Measurements from ENCODE around the gene LRRC8E.

LRRC8E gene

DNA sequence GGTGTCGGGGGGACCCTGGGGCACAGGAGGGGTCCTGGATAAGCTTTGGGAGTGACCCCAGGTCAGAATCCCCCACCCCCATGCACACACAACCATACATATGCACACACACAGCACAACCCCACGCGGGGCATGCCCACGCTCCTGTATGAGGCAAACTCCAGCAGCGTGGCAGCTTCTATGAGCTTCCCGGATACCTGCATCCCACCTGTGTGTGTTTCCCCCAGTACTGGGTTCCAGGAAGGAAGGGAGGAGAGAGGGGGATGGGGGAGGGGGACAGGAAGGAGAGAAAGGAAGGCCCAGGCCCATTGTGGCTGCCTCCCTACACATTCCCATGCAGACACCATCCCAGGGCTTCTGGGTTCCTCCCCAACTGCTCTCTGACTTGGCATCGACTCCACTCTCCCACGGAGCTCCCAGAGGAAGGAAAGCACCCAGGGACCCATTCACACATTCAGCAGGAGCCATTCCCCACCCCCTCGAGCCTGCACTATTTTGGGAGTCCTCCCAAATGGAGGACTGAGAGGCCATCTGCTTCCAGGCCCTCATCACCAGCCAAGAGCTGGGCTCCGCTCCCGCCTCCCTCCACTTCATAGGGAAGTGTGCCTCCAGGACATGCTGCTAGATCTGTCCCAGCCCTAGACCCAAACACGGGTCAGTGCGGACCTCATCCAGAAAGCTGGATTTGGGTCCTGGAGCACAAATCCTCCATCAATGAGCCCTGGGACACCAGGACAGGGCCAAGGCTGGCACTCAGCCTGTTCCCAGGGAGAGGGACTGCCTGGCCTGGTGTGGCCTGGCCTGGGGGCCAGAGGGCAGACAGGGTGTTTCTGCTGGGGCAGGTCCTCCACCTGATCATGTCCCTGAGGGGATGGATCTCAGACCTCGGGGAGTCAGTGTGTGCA is 27.3 kb upstream of the LRRC8E start:
- H3K4me3 Mint-ChIP-seq, result peak overlapping the region; percentile 13
- peaks cover 16% of the 10 kb centered on the region for H3K4me1 Mint-ChIP-seq (ENCODE audit: low read depth)
- H3K9me3 Mint-ChIP-seq (ENCODE audit: low read depth), result no peaks in the 10 kb centered on the region
- no peaks in the 10 kb centered on the region for H3K36me3 Mint-ChIP-seq
- no peaks in the 10 kb centered on the region for H3K27me3 Mint-ChIP-seq
- no peak overlapping the region for H3K27ac Mint-ChIP-seq

DNA sequence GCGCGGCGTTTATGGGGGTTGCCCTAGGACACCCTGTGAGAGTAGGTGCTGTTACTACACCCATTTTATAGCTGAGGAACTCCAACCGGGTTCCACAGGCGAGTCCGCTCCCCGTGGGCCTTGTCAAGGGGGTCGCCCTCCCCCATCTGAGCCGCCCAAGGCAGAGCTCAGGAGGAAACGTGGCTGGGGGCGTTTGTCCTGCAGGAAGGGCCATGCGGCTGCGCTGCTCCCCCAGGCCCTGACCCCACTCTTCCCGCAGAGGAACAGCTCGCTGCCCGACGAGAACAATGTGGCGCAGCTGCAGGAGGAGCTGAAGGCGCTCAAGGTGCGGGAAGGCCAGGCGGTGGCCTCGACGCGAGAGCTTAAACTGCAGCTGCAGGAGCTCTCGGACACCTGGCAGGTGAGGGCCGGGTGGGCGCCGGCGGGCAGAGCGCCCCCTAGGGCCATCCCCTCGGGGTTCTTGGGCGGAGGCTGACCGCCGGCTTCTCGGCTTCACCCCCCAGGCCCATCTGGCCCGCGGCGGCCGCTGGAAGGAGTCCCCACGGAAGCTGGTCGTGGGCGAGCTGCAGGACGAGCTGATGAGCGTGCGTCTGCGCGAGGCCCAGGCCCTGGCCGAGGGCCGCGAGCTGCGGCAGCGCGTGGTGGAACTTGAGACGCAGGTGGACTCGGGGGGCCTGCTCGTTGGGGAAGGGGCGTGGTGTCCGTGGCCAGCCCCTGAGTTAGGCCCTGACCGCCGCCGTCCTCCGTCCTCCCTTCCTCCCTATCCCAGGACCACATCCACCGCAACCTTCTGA is 26.5 kb upstream of the LRRC8E start:
- no peaks in the 10 kb centered on the region for H3K36me3 Mint-ChIP-seq
- H3K4me1 Mint-ChIP-seq (ENCODE audit: low read depth), result peaks cover 16% of the 10 kb centered on the region
- H3K9me3 Mint-ChIP-seq (ENCODE audit: low read depth), result no peaks in the 10 kb centered on the region
- H3K27ac Mint-ChIP-seq, result no peak overlapping the region
- no peaks in the 10 kb centered on the region for H3K27me3 Mint-ChIP-seq
- peak overlapping the region; percentile 66 for H3K4me3 Mint-ChIP-seq

DNA sequence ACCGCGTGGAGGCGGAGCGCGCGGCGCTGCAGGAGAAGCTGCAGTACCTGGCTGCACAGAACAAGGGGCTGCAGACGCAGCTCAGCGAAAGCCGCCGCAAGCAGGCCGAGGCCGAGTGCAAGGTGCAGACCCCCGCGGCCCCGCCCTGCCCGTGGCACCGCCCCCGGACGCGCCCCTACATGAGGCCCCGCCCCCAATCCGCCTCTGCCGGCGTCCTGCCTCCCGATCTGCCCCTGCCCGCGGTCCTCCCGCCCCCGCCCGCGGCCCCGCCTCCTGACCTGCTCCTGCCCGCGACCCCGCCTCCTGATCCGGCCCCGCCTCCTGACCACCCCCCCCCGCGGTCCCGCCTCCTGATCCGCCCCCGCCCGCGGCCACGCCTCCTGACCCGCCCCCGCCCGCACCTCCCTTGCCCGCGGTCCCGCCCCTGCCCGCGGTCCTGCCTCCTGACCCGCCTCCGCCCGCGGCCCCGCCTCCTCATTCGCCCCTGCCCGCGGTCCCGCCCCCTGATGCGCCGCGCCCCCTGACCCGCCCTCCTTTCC is 25.8 kb upstream of the LRRC8E start:
- Mint-ChIP-seq H3K27me3 (no peaks in the 10 kb centered on the region), H3K4me3 (peak overlapping the region; percentile 66), H3K9me3 (ENCODE audit: low read depth) (no peaks in the 10 kb centered on the region), H3K4me1 (ENCODE audit: low read depth) (peaks cover 16% of the 10 kb centered on the region), H3K36me3 (no peaks in the 10 kb centered on the region), H3K27ac (no peak overlapping the region)

DNA sequence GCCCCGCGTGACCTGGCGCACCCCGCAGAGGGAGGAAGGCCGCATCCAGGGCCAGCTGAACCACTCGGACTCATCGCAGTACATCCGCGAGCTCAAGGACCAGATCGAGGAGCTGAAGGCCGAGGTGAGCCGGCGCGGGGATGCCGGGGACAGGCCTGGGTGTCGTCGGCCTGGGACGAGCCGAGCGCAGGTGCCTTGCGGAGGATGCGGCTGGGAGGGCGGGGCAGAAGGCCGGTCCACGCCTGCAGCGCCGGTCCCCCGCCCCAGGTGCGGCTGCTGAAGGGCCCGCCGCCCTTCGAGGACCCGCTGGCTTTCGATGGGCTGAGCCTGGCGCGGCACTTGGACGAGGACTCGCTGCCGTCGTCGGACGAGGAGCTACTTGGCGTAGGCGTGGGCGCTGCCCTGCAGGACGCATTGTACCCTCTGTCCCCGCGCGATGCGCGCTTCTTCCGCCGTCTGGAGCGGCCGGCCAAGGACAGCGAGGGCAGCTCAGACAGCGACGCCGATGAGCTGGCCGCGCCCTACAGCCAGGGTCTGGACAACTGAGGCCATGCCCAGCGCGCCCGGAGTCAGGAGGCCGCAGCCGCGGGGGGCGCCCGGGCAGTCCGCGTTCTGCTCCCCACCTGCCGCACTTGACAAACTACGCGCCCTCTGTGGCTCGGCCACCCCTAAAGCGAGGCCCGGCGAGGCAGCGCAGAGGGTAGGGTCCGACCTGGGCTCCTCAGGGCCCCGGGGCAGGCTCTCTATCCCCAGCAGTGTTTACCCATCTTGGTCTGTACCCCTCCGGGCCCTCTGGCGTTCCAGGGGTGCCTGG is 24.9 kb upstream of the LRRC8E start:
- Mint-ChIP-seq H3K36me3 (no peaks in the 10 kb centered on the region), H3K27ac (no peak overlapping the region), H3K4me1 (ENCODE audit: low read depth) (peaks cover 19% of the 10 kb centered on the region), H3K9me3 (ENCODE audit: low read depth) (no peaks in the 10 kb centered on the region), H3K4me3 (peak overlapping the region; percentile 17), H3K27me3 (no peaks in the 10 kb centered on the region)

DNA sequence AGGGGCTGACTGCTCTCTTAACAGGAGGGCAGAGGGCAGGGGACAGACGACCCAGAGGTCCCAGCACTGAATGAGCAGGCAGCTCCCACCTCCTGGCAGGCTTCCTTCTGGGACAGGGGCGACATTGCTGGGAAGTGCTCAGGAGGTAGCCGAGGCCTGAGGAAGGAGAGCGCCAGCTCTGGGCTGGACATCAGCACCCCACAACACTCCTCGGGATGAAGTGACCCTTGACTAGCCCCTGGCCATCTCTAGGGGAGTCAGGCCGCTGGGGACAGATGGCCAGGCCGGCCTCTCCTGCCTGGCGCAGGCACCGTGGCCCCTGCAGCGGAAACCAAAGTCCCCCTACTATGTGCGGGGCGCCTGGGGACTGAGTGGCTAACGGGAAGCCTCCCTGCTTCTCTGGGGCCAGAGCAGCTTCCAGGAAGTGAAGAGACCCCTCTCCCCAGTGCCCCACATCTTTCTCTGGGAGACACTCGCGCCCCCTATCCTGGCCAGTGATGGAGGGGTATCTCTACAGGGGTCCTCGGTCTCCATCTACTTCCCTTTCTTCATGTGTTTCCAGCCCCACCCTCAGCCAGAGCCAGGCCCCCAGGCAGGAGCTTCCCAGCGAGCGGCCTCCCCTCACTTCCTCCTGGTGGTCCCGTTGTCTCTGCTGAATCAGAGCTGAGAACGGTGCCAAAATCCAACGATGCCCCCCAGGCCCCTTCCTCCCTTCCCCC is 24.2 kb upstream of the LRRC8E start:
- Mint-ChIP-seq H3K36me3 (no peaks in the 10 kb centered on the region), H3K4me3 (peak overlapping the region; percentile 17), H3K27me3 (no peaks in the 10 kb centered on the region), H3K4me1 (ENCODE audit: low read depth) (peaks cover 22% of the 10 kb centered on the region), H3K9me3 (ENCODE audit: low read depth) (no peaks in the 10 kb centered on the region), H3K27ac (no peak overlapping the region)

DNA sequence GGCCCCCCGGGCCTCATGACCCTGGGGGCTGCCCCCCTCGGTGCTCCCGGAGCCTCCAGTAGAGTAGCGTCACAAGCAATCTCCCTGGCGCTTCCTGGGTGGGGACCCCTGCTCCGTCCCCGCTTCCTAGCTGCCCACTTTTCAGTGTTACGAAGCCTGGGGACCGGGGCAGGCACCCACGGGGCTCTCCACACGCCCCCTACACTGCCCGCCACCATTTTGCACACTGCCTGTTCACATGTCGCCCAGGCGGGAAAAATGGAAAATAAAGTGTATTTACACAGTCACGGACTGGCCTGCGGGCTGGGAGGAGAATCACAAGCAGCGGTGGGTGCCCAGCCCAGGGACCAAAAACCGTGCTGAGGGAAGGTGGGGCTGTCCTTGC is 23.6 kb upstream of the LRRC8E start:
- no peak overlapping the region for H3K4me3 Mint-ChIP-seq
- H3K27ac Mint-ChIP-seq, result no peak overlapping the region
- peaks cover 22% of the 10 kb centered on the region for H3K4me1 Mint-ChIP-seq (ENCODE audit: low read depth)
- no peaks in the 10 kb centered on the region for H3K27me3 Mint-ChIP-seq
- H3K9me3 Mint-ChIP-seq (ENCODE audit: low read depth), result no peaks in the 10 kb centered on the region
- H3K36me3 Mint-ChIP-seq, result no peaks in the 10 kb centered on the region

DNA sequence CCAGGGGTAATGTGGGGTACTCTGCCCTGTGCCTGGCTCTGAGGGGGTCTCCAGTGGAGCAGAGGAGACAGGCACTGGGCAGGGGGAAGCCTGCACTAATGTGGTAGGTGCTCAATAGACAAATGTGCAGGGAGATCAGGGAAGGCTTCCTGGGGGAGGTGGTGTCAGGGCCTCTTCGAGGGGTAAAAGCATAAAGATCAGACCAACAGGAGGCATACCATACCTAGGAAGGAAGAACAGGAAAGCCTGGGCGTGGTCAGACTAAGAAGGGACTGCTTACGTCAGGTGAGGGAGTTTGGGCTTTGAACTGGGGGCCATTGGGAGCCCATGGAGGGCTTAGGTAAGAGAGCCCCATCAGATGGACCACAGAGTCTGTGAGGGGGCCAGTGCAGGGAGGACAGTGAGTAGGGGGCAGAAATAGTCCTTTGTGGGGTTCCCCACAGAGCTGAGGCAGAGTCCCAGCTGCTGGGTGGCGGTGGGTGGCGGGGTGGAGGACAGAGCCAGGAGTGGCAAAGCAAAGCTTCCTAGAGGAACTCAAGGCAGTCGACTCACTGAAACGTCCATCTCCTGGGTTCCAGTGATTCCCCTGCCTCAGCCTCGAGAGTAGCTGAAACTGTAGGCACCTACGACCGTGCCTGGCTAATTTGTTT is 22.9 kb upstream of the LRRC8E start:
- no peaks in the 10 kb centered on the region for H3K9me3 Mint-ChIP-seq (ENCODE audit: low read depth)
- no peak overlapping the region for H3K4me3 Mint-ChIP-seq
- no peak overlapping the region for H3K27ac Mint-ChIP-seq

DNA sequence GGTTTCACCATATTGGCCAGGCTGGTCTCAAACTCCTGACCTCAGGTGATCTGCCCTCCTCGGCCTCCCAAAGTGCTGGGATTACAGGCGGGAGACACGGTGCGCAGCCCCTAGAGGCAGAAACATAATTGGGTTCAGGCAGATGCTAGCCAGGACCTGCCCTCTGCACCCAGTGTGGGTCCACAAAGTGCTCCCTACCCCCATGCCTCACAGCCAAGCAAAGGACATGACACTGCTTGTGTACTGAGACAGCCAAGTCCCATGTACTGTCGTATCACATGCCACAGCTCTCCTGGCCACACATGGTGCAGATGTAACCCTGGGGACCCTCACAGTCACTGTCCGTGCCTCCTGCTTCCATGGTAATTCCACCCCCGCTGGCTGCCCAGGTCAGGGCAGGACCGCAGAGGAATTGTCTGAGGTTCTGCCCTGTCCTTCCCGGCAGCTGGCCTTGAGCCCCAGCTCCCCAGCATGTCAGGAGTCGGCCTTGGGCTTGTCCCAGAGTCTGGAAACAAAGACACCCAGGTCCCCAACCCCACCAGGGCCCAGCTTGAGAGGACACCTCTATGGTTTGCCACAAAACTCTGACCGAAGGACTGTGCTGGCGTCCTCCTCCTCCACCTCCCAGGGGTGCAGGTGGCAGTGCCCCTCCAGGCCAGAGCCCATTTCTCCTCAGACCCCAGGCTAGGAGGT is 21.8 kb upstream of the LRRC8E start:
- H3K27ac Mint-ChIP-seq, result no peak overlapping the region
- no peak overlapping the region for H3K4me3 Mint-ChIP-seq

More for the DNA sequence above, 22.9 kb upstream of the LRRC8E start:
- peaks cover 24% of the 10 kb centered on the region for H3K4me1 Mint-ChIP-seq (ENCODE audit: low read depth)
- H3K27me3 Mint-ChIP-seq, result no peaks in the 10 kb centered on the region
- H3K36me3 Mint-ChIP-seq, result no peaks in the 10 kb centered on the region

DNA sequence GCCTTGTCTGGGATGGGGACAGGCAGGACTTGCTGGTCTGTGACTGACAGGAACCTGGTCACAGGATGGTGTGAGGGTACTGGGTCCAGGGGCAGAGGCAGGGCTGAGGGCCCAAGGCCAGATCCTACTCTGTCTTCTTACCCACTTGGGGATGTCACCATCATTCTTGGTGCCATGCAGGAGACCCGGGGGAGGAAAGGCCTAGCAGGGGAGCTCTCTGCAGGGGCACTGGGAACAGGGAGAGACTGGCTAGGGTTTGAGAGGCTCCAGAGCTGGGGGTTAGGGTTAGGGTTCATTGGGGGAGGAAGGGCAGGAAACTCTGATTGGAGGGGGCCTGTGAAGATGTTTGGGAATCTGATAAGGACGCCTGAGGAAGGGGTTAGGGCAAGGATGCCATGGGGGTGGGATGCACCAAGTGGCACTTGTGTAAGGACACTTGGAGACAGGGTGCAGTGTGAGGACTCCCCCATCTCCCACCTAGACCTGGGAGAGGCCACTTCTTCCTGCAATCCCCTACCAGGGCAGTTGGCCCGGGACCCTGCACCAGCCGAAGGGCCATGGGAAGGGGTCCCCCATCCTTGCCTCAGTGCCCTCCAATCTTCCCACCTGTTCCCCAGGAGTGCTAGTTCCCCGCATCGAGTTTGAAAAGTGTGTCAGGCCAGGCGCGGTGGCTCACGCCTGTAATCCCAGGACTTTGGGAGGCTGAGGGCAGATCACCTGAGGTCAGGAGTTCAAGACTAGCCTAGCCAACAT is 21.0 kb upstream of the LRRC8E start:
- Mint-ChIP-seq H3K36me3 (no peaks in the 10 kb centered on the region), H3K4me1 (ENCODE audit: low read depth) (peaks cover 31% of the 10 kb centered on the region), H3K4me3 (no peak overlapping the region), H3K27me3 (no peaks in the 10 kb centered on the region), H3K9me3 (ENCODE audit: low read depth) (no peaks in the 10 kb centered on the region), H3K27ac (no peak overlapping the region)

More for the DNA sequence above, 21.8 kb upstream of the LRRC8E start:
- peaks cover 27% of the 10 kb centered on the region for H3K4me1 Mint-ChIP-seq (ENCODE audit: low read depth)
- no peaks in the 10 kb centered on the region for H3K36me3 Mint-ChIP-seq
- H3K27me3 Mint-ChIP-seq, result no peaks in the 10 kb centered on the region
- no peaks in the 10 kb centered on the region for H3K9me3 Mint-ChIP-seq (ENCODE audit: low read depth)

DNA sequence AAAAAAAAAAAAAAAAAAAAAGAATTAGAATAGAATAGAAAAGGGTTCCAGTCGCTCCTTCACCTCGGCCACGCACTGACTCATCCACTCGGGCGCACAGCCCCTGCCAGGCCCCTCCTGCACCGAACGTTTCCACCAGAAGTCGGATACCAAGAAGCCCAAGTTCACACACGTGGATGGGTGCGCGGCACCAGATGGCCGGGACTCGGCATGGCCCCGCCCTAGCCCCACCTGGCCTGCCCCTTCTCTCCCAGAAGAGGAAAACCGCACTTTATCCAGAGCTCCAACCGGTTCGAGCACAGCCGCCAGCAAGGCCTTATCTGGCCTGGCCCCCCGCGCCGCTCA is 20.0 kb upstream of the LRRC8E start:
- Mint-ChIP-seq H3K9me3 (ENCODE audit: low read depth) (no peaks in the 10 kb centered on the region), H3K4me3 (peak overlapping the region; percentile 78), H3K27me3 (no peaks in the 10 kb centered on the region), H3K27ac (no peak overlapping the region), H3K36me3 (no peaks in the 10 kb centered on the region), H3K4me1 (ENCODE audit: low read depth) (peaks cover 30% of the 10 kb centered on the region)

DNA sequence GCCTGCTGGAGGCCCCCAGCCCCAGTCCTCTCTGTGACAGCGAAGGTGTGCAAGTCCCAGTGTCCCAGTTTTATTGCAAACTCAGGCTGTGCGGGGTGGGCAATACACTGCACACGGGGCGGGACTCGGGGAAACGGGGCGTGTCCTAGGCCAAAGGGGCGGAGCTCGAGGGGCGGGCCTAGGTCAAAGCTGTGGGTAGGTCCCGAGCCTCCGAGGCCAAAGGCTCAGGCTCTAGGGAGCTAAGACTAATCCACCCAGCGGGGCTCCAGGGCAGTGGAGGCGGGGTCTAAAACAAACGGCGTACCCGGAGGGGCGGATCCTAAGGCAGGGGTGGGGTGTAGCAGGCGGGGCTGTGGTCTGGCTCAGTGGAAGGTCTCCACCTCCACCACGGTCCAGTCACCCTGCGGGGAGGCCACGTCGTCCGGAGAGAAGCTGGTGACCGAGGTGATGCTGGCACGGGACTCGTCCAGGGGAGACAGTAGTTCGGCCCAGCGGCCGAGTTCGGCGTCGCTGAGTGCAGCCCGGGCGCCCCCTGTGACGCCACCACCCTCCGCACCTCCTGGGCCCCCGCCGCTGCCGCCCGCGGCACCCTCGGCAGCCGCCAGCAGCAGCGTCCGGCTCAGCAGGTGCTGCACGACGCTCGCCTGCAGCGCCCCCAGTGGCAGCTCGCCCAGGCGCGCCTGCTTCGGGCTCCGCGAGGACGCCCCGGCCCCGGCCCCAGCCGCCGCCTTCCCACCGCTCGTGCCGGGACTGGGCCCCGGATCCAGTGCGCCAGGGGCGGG is 19.4 kb upstream of the LRRC8E start:
- Mint-ChIP-seq H3K27me3 (no peaks in the 10 kb centered on the region), H3K27ac (no peak overlapping the region), H3K36me3 (no peaks in the 10 kb centered on the region), H3K9me3 (ENCODE audit: low read depth) (no peaks in the 10 kb centered on the region), H3K4me1 (ENCODE audit: low read depth) (peaks cover 33% of the 10 kb centered on the region), H3K4me3 (peak overlapping the region; percentile 78)

DNA sequence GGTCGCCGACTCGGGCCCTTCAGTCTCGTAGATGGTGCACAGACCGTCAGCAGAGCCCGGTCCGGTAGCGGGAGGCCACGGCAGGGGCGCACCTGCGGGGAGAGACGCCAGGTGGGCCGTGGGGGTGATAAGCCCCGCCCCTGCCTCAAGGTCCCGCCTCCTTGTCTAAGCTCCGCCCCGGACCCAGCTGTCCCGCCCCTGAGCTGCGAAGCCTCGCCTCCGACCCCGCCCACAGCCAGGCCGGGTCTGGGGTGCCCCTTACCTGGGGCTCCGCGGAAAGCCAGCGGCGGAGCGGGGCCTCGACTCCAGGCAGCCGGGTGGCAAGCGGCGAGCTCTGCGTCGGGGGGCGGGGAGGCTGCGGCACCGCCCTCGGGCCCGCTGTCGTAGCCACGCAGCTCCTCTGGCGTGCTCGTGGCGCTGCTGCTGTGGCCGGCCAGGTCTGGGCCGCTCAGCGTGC is 18.8 kb upstream of the LRRC8E start:
- Mint-ChIP-seq H3K36me3 (no peaks in the 10 kb centered on the region), H3K27me3 (no peaks in the 10 kb centered on the region), H3K9me3 (ENCODE audit: low read depth) (no peaks in the 10 kb centered on the region), H3K27ac (no peak overlapping the region), H3K4me3 (peak overlapping the region; percentile 58), H3K4me1 (ENCODE audit: low read depth) (peaks cover 33% of the 10 kb centered on the region)

All from activated naive CD8-positive, alpha-beta T cell (primary cell).